Transverse colon (tissue), 4 donors: ENCODE data around the gene PRKCA. TPM values are rescaled to one million over a fixed set of nuclear protein-coding genes. Genes with fewer than 3 reads are reported as not detected.

Experiments used
- DNase-seq: peaks from one replicate; pipeline ENCODE4 v3.0.0-alpha.2; 2019
- H3K27ac ChIP-seq, 4 donors: fragments of 200-600 bp; sonication (generic); 2 replicates each; pipeline ENCODE4 v1.5.1; 2016 to 2018; ENCODE audit warnings: inconsistent platforms in 4 of 4
- H3K27me3 ChIP-seq: fragments of 200-600 bp; sonication (generic); 2 replicates; pipeline ENCODE4 v1.5.1; 2017; ENCODE audit warnings: inconsistent platforms
- H3K36me3 ChIP-seq, 4 donors: fragments of 200-600 bp; sonication (generic); 2 replicates each; pipeline ENCODE4 v1.5.1; 2017 to 2019; ENCODE audit warnings: inconsistent platforms in 4 of 4
- H3K4me1 ChIP-seq, 4 donors: fragments of 200-600 bp; sonication (generic); 2 replicates each; pipeline ENCODE4 v1.5.1; 2017 to 2020; ENCODE audit warnings: inconsistent platforms in 4 of 4
- H3K4me3 ChIP-seq, 4 donors: fragments of 200-600 bp; sonication (generic); 1 replicate in 1 of 4; 2 replicates in 3 of 4; pipeline versions ENCODE4 v1.5.1 to v1.6.1; 2017 to 2019; ENCODE audit warnings: inconsistent platforms in 4 of 4
- H3K9me3 ChIP-seq, 2 donors: fragments of 200-600 bp; sonication (generic); 2 replicates each; pipeline ENCODE4 v1.5.1; 2017 to 2019; ENCODE audit warnings: inconsistent platforms in 2 of 2
- CTCF ChIP-seq, 5 experiments: fragments of 200-600 bp in 3 of 5; fragments of 450-650 bp in 2 of 5; sonication (generic) in 3 of 5; IDR thresholded peaks; 1 replicate in 2 of 5; 2 replicates in 3 of 5; pipeline ENCODE4 v1.5.1; 2016 to 2017; ENCODE audit warnings: antibody characterized with exemption in 5 of 5, inconsistent platforms in 3 of 5, mild to moderate bottlenecking in 2 of 5, moderate library complexity in 1 of 5
- EP300 ChIP-seq: sonication (generic); formaldehyde crosslinking; IDR thresholded peaks from one replicate; pipeline ENCODE4 v1.6.1; 2017; ENCODE audit warnings: antibody characterized with exemption, low read depth
- POLR2A ChIP-seq: fragments of 450-650 bp; IDR thresholded peaks from one replicate; pipeline ENCODE4 v1.6.1; 2016; ENCODE audit warnings: antibody characterized with exemption, mild to moderate bottlenecking, moderate library complexity
- POLR2AphosphoS5 ChIP-seq, 3 donors: sonication (generic); formaldehyde crosslinking; IDR thresholded peaks; one replicate each; pipeline ENCODE4 v1.6.1; 2016; ENCODE audit warnings: antibody characterized with exemption in 3 of 3
- WGBS, 2 donors: methylation state at CpG; one replicate each; pipeline ENCODE4 v1.1.5; 2018; ENCODE audit warnings: low coverage in 1 of 2; 5-methylcytosine and 5-hydroxymethylcytosine counted together
- in situ Hi-C, 4 donors: fragments of 200-750 bp; cut with MboI; loops; one replicate each; pipeline versions ENCODE4 v1.15.0 to v1.15.1; 2017; ENCODE audit warnings: low sequenced_read_pairs in 3 of 4, low pct_ligation_motif_present in 1 of 4, low pct_unique_long_range_greater_than_20kb in 1 of 4
- intact Hi-C: fragments of 100-400 bp; cut with DNase I; formaldehyde crosslinking; loops from one replicate; pipeline ENCODE4 v1.15.1; 2023; ENCODE audit warnings: low total_unique reads
- total RNA-seq, 4 donors: library from RNA; depleted of rRNA; stranded (reverse); fragments of >200 nt; gene quantifications; one replicate each; pipeline ENCODE4 v1.1.0, GENCODE V29; 2016

PRKCA gene
- total RNA-seq, 4 donors from 2014 or later: 16.1 to 49.7 (median 31.7) TPM

- intact Hi-C loops (no loop called here), in situ Hi-C loops (no loop called here)
- no peak overlapping the region for H3K4me3 ChIP-seq
- TF ChIP-seq POLR2AphosphoS5 (IDR thresholded peaks at IDR 0.05) (no peak), POLR2A (no peak), CTCF (IDR thresholded peaks at IDR 0.05) (no peak), EP300 (no peak)
- H3K27me3 ChIP-seq: no peaks in the 10 kb centered on the region
- no peak for DNase-seq
- WGBS, 2 donors: 61% methylated on average over 3 of the region's 3 CpGs; no CpG with 5 or more reads in 1 of the 2 donors
- no peaks in the 10 kb centered on the region for H3K4me1 ChIP-seq
- H3K36me3 ChIP-seq: no peaks in the 10 kb centered on the region
- H3K9me3 ChIP-seq: no peaks in the 10 kb centered on the region
- H3K27ac ChIP-seq: no peak overlapping the region
Observed at GRCh38 chr17:66847704-66848103, 545.3 kb downstream of the PRKCA start.

DNA sequence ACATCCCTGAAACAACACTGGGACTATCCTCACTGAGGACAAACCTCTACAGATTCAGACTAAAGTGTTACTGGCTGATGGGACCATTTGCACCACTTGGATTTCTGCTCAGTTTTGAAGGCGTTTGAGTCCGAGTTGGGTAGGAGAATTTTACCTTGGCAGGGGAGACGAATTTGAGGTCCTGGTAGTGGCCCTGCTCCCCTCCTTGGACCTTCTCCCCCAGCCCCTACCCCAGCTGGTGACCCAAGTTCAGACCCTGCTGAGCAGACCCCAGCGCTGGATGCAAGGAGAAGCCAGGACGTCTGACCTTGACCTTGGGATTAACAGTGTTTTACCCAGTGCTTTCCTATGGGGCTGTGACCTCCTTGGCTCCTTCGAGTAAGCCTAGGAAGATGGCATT lies 546.1 kb downstream of the PRKCA start:
- TF ChIP-seq POLR2AphosphoS5 (IDR thresholded peaks at IDR 0.05): no peak
- no peak for TF ChIP-seq CTCF (IDR thresholded peaks at IDR 0.05)
- no peak for TF ChIP-seq POLR2A
- TF ChIP-seq EP300: no peak
- no peak overlapping the region for H3K27ac ChIP-seq
- H3K4me1 ChIP-seq: no peaks in the 10 kb centered on the region
- H3K36me3 ChIP-seq: no peaks in the 10 kb centered on the region
- intact Hi-C loops: no loop called here
- H3K4me3 ChIP-seq: no peak overlapping the region
- DNase-seq: no peak
- H3K27me3 ChIP-seq: no peaks in the 10 kb centered on the region
- WGBS, 2 donors: 86% methylated on average over 6 of the region's 6 CpGs; no CpG with 5 or more reads in 1 of the 2 donors
- no peaks in the 10 kb centered on the region for H3K9me3 ChIP-seq
- in situ Hi-C loops: no loop called here

DNA sequence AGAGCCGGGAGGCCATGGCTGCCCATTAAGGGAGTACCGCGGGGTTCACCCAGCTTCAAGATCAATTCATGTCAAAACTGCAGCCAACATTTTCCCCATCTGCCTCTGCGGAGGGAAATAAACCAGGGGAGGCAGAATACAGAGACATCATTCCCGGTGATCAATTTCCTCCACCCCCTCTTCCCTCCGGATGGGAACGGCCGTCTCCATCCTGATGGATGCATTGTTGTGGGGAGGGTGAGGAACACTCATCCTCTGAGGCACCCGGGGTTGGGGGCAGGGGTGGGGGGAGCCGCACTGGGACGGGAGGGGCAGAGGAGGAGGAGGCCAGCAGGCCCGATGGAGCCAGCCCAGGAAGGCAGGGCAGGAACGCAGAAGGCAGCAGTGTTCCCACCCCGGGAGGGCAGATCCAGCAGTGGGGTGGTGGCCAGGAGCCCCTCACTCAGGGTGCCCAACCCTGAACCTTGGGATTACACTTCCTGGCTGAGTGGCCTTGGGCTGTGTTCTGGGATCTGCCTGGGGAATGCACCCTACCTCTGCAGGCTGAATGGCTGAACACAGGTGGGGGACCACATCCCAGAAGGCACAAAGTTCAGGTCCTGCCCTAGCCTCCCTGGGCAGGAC lies 546.7 kb downstream of the PRKCA start:
- DNase-seq: no peak
- no peak overlapping the region for H3K4me3 ChIP-seq
- in situ Hi-C loops (no loop called here), intact Hi-C loops (no loop called here)
- WGBS, 2 donors: 85% methylated on average over 12 of the region's 14 CpGs; no CpG with 5 or more reads in 1 of the 2 donors
- TF ChIP-seq POLR2AphosphoS5 (IDR thresholded peaks at IDR 0.05): no peak
- H3K36me3 ChIP-seq: no peaks in the 10 kb centered on the region
- H3K27me3 ChIP-seq: no peaks in the 10 kb centered on the region
- no peak overlapping the region for H3K27ac ChIP-seq
- no peaks in the 10 kb centered on the region for H3K4me1 ChIP-seq
- H3K9me3 ChIP-seq: no peaks in the 10 kb centered on the region

GRCh38 chr17:66849851-66850580 lies 547.6 kb downstream of the PRKCA start:
- intact Hi-C loops: no loop called here
- no peaks in the 10 kb centered on the region for H3K4me1 ChIP-seq
- H3K27me3 ChIP-seq: no peaks in the 10 kb centered on the region
- H3K27ac ChIP-seq: no peak overlapping the region
- H3K36me3 ChIP-seq: no peaks in the 10 kb centered on the region
- peaks cover 0 to 7% of the 10 kb centered on the region in 2 donors for H3K9me3 ChIP-seq
- DNase-seq: no peak
- in situ Hi-C loops: no loop called here
- 59 to 74% methylated on average over 3 to 4 of the region's 4 CpGs for WGBS, 2 donors
- TF ChIP-seq POLR2AphosphoS5 (IDR thresholded peaks at IDR 0.05): no peak
- no peak for TF ChIP-seq POLR2A
- no peak overlapping the region for H3K4me3 ChIP-seq

GRCh38 chr17:66850692-66851091 lies 548.3 kb downstream of the PRKCA start:
- Histone ChIP-seq H3K4me1 (no peaks in the 10 kb centered on the region), H3K4me3 (no peak overlapping the region), H3K27ac (no peak overlapping the region), H3K36me3 (no peaks in the 10 kb centered on the region), H3K27me3 (no peaks in the 10 kb centered on the region), H3K9me3 (peaks cover 0 to 8% of the 10 kb centered on the region in 2 donors)
- WGBS, 2 donors: 45 to 53% methylated on average over 3 of the region's 3 CpGs
- no peak for TF ChIP-seq EP300
- TF ChIP-seq POLR2A: no peak
- TF ChIP-seq POLR2AphosphoS5 (IDR thresholded peaks at IDR 0.05): no peak
- TF ChIP-seq CTCF (IDR thresholded peaks at IDR 0.05): no peak
- intact Hi-C loops (no loop called here), in situ Hi-C loops (no loop called here)
- no peak for DNase-seq
